Ishikawa (cell line): ENCODE measurements around the gene CCT5.

Experiments
- REST ChIP-seq: IDR thresholded peaks from 2 replicates; pipeline ENCODE4 v1.6.1; 2012; ENCODE audit warnings: low read depth, mild to moderate bottlenecking
- TEAD4 ChIP-seq: IDR thresholded peaks from 2 replicates; pipeline ENCODE4 v1.6.1; 2012
- ZBTB7A ChIP-seq: IDR thresholded peaks from 2 replicates; pipeline ENCODE4 v1.6.1; 2012; ENCODE audit warnings: low read depth
- TF ChIP-seq, protein P1 (sequence below): IDR thresholded peaks from 2 replicates; pipeline ENCODE4 v1.6.1; 2012

DNA sequence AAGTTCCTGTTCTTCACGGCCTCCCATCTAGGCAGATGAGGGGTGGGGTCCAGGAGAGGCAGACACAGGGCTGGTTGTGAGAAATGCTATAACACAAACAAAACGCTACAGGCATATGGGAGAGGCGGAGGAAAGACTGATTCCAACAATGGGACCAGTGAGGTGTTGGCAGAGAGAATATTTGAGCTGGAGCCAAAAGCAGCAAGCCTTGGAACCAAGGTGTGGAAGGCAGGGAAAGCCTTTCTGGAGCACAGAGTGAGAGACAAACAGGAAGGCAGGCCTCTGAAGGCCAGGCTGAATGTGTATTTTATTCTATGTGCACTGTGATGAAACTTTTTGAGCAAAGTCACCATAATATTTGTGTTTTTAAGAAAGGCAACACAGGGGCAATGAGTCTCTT, 3.3 kb upstream of the CCT5 start:
- TF ChIP-seq TEAD4 (no peak), REST (no peak), ZBTB7A (no peak)
- TF ChIP-seq, protein P1, sequence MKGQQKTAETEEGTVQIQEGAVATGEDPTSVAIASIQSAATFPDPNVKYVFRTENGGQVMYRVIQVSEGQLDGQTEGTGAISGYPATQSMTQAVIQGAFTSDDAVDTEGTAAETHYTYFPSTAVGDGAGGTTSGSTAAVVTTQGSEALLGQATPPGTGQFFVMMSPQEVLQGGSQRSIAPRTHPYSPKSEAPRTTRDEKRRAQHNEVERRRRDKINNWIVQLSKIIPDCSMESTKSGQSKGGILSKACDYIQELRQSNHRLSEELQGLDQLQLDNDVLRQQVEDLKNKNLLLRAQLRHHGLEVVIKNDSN, result no peak
